GM19397 (cell line): Measurements from ENCODE around the gene OR2B2.

ENCODE experiments used
- ATAC-seq: cut with Tn5 transposase; IDR thresholded peaks from one replicate; pipeline ENCODE4 v1.9.1; 2021; ENCODE audit warnings: mild to moderate bottlenecking, moderate library complexity; ENCODE audit not compliant: unreplicated experiment

OR2B2 gene

GRCh38 chr6:27893836-27894807, 18.1 kb downstream of the OR2B2 start:
- ATAC-seq, result no peak

- ATAC-seq, result peak; percentile 46
These were observed 18.9 kb downstream of the OR2B2 start for GRCh38 chr6:27893059-27893835.

GRCh38 chr6:27892649-27893058, 19.5 kb downstream of the OR2B2 start:
- ATAC-seq, result no peak

GRCh38 chr6:27891320-27891875, 20.8 kb downstream of the OR2B2 start:
- no peak for ATAC-seq

- ATAC-seq, result peak; percentile 45
These were observed 21.5 kb downstream of the OR2B2 start for GRCh38 chr6:27890445-27891319.

- ATAC-seq, result no peak
These were observed 22.4 kb downstream of the OR2B2 start for GRCh38 chr6:27889628-27890444.

- ATAC-seq, result no peak
These were observed 22.9 kb downstream of the OR2B2 start for GRCh38 chr6:27889275-27889627.

- no peak for ATAC-seq
These were observed 23.6 kb downstream of the OR2B2 start for GRCh38 chr6:27888566-27888965.

GRCh38 chr6:27886073-27886472, 26.1 kb downstream of the OR2B2 start:
- ATAC-seq, result no peak

- no peak for ATAC-seq
These were observed 29.1 kb downstream of the OR2B2 start for GRCh38 chr6:27883136-27883535.

- ATAC-seq, result no peak
These were observed 29.6 kb downstream of the OR2B2 start for GRCh38 chr6:27882624-27883023.

- no peak for ATAC-seq
These were observed 32.4 kb downstream of the OR2B2 start for GRCh38 chr6:27879837-27880236.

- no peak for ATAC-seq
These were observed 38.2 kb downstream of the OR2B2 start for GRCh38 chr6:27874016-27874415.

GRCh38 chr6:27873021-27873940, 38.9 kb downstream of the OR2B2 start:
- ATAC-seq, result peak; percentile 43

- ATAC-seq, result peak; percentile 4
These were observed 39.6 kb downstream of the OR2B2 start for GRCh38 chr6:27872642-27873020.

GRCh38 chr6:27871924-27872638, 40.1 kb downstream of the OR2B2 start:
- peak; percentile 46 for ATAC-seq

- no peak for ATAC-seq
These were observed 41.8 kb downstream of the OR2B2 start for GRCh38 chr6:27870291-27870870.

- ATAC-seq, result no peak
These were observed 43.9 kb downstream of the OR2B2 start for GRCh38 chr6:27868311-27868710.
